ENCODE data around the gene FOXJ3. TPM values are rescaled to one million over a fixed set of nuclear protein-coding genes. Genes with fewer than 3 reads are reported as not detected.

FOXJ3 gene
- total and polyA plus RNA-seq, 5 donors: 15.0 to 50.5 (median 42.0) TPM

DNA sequence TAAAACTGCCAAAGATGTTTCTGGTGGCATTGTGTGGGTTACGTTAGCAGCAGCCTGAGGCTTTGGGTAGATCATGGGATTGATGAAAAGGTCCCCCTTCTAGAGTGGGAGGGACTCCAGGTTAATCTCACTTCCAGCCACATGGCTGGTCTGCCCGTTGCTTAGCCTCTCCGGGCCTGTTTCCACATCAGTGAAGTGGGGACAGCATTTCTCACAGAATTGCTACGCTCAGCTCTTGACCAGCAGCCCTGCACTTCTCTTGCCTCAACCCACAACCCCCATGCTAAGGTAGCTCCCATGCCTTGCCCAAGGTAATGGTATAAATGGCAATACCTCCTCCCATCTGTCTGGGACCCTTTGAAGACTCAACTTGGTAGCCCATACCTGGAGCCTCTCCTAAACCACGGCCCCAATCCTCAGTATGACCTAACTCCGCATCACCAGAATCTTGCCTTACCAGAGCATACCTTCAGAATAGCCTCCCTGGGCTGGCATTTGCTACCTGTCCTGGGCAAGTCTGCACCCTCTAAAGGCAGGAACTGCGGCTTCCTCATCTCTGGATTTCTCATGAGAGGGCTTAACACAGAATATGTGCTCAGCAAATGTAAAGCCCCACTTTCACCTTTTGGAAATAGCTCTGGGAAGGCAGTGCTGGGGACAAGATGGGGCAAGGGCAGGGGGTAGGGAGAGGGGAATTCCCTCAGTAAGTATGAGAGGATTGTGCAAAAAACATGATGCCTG is 159.6 kb downstream of the FOXJ3 start:
- H3K4me1 ChIP-seq (ENCODE audit: control insufficient read depth, insufficient read depth, low read length): peaks cover 22% of the 10 kb centered on the region

DNA sequence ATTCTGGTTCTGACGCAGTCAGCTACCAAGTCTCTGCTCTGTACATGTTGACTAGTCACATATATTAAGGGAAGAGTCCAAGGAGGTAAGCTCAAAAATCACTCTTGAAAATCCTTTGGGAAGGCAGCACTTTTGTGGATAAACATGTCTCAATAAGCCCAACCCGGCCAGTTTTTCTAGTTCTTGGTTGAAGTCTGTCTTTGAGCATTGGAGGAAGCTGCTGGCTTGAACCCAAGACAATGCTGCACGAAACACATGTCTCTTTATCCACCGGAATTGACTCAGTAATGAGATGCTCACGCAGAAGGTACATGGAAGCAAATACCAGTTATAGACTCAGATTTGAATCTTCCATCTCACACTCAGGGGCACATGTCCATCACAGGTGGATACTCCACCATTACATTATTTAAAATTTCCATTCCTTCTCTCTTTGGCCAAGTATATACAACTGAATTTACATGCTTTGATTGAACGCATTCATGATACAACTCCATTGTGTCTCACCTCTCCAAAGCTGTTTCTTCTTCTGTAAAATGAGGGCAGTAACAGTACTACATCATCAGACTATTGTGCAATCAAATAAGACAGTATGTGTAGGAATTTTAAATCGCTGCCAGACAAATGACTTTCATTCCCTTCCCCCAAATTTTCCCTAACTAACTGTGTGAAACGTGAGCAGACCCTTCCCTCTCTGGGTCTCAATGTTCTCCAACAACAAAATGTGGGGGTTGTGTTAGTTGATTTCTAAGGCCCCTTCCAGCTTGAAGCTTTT is 160.9 kb downstream of the FOXJ3 start:
- H3K27me3 ChIP-seq (ENCODE audit: control insufficient read depth, insufficient read depth): no peaks in the 10 kb centered on the region
- H3K9me3 ChIP-seq (ENCODE audit: control insufficient read depth, low read length): no peaks in the 10 kb centered on the region
- ATAC-seq: no peak
- no peak overlapping the region for H3K4me3 ChIP-seq (ENCODE audit: low read length)
- H3K4me1 ChIP-seq (ENCODE audit: control insufficient read depth, insufficient read depth, low read length): peaks cover 17% of the 10 kb centered on the region
- peak overlapping the region; percentile 21 for H3K27ac ChIP-seq (ENCODE audit: low read length)
- intact Hi-C loops (cut with DNase I): loop anchor here in 3 of 4 donors (10.0 kb wide), 2 partner anchors 161 to 599 kb away; partner anchors contain the start of gene FOXJ3 (in 2 of the 3)
- DNase-seq: no peak
- WGBS: 62% methylated on average over 8 of the region's 8 CpGs

More for the DNA sequence above, 159.6 kb downstream of the FOXJ3 start:
- no peak for DNase-seq
- WGBS: 89% methylated on average over 7 of the region's 7 CpGs
- no peak overlapping the region for H3K27ac ChIP-seq (ENCODE audit: low read length)
- H3K4me3 ChIP-seq (ENCODE audit: low read length): no peak overlapping the region
- no peaks in the 10 kb centered on the region for H3K27me3 ChIP-seq (ENCODE audit: control insufficient read depth, insufficient read depth)
- ATAC-seq: no peak
- no peaks in the 10 kb centered on the region for H3K9me3 ChIP-seq (ENCODE audit: control insufficient read depth, low read length)
- intact Hi-C loops (cut with DNase I): loop anchor here in 3 of 4 donors (10.0 kb wide), 2 partner anchors 159 to 601 kb away; partner anchors contain the start of gene FOXJ3 (in 2 of the 3)

DNA sequence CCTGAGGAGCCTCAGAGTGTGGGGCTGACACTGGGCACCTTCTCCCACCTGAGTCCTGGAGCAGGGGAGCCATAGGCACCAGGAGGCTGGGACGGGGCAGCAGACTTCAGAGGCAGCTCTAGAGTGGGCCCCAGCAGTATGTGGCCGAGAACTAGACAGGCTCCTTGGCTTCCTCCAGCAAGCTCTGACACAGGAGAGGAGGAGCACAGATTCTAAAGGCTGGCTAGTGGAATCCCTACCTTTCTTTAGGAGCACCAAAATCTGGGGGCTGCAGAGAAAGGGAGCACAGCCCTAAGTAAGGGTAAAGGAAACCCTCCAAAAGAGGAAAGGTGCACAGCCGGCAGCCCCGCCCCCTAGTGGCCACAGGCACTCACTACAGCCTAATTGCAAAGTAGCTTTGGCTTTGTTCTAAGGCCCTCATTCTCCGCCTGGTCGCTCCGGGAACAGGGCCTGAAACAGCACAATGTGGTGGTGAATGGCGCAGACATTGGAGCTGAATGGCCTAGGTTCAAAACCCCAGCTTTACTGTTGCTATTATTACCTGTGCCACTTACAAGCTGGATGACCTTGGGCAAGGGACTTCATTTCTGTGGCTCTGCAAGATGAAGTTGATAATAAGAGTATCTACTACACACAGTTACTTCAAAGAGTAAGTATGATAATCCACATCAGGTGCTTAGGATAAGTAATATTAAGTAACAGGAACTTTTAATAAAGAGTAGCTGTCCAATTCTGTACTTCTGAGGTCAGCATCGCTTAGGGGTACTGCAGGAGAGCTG is 161.7 kb downstream of the FOXJ3 start:
- H3K27ac ChIP-seq (ENCODE audit: low read length): peak overlapping the region; percentile 90
- 34% methylated on average over 9 of the region's 9 CpGs for WGBS
- intact Hi-C loops (cut with DNase I): loop anchor here in 3 of 4 donors (10.0 kb wide), 2 partner anchors 161 to 599 kb away; partner anchors contain the start of gene FOXJ3 (in 2 of the 3)
- H3K4me1 ChIP-seq (ENCODE audit: control insufficient read depth, insufficient read depth, low read length): peaks cover 17% of the 10 kb centered on the region
- H3K9me3 ChIP-seq (ENCODE audit: control insufficient read depth, low read length): no peaks in the 10 kb centered on the region
- peak; percentile 32 to 66 for ATAC-seq
- no peaks in the 10 kb centered on the region for H3K27me3 ChIP-seq (ENCODE audit: control insufficient read depth, insufficient read depth)
- H3K4me3 ChIP-seq (ENCODE audit: low read length): no peak overlapping the region
- DNase-seq: peak; percentile 59 to 82 (median 77)

DNA sequence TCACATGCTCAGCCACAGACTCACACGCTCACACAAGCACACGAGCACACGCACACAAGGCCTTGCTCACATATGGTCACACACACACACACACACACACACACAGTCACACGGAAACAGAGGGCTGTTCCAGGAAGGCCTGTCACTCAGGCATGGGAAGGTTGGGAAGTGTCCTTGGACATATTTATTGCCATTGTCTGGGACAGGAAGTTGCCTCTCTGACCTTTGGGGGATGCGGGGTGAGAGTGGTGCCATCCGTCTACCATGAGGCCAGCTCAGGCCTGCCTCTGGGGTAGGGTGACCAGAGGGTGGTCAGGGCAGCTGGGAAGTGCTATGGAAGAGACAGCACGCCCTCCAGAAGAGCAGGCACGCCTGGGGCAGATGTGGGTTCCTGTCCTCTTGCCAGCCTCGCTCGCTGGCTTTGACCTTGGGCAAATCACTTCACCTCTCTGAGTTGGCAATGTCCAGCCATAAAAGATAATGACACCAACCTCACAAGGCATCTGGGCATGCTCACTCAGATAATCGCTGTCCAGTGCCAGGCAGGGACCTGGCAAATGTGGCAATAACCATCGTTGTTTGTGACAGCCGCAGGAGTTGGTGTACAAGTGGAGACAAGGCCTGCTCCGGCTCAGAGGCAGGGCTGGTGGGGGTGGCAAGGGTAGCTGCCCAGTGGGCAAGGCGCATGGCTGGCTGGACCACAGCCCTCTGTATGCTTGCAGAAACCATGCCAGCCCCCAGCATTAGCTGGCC is 162.5 kb downstream of the FOXJ3 start:
- ATAC-seq (peak; percentile 45 to 58), DNase-seq (peak in 2 of 3 donors; percentile 71 to 72)
- 45% methylated on average over 15 of the region's 15 CpGs for WGBS
- intact Hi-C loops (cut with DNase I): loop anchor here in 3 of 4 donors (10.0 kb wide), 2 partner anchors 162 to 598 kb away; partner anchors contain the start of gene FOXJ3 (in 2 of the 3)
- H3K4me3 ChIP-seq (ENCODE audit: low read length): no peak overlapping the region
- H3K9me3 ChIP-seq (ENCODE audit: control insufficient read depth, low read length): no peaks in the 10 kb centered on the region
- peaks cover 17% of the 10 kb centered on the region for H3K4me1 ChIP-seq (ENCODE audit: control insufficient read depth, insufficient read depth, low read length)
- peak overlapping the region; percentile 90 for H3K27ac ChIP-seq (ENCODE audit: low read length)
- H3K27me3 ChIP-seq (ENCODE audit: control insufficient read depth, insufficient read depth): no peaks in the 10 kb centered on the region

DNA sequence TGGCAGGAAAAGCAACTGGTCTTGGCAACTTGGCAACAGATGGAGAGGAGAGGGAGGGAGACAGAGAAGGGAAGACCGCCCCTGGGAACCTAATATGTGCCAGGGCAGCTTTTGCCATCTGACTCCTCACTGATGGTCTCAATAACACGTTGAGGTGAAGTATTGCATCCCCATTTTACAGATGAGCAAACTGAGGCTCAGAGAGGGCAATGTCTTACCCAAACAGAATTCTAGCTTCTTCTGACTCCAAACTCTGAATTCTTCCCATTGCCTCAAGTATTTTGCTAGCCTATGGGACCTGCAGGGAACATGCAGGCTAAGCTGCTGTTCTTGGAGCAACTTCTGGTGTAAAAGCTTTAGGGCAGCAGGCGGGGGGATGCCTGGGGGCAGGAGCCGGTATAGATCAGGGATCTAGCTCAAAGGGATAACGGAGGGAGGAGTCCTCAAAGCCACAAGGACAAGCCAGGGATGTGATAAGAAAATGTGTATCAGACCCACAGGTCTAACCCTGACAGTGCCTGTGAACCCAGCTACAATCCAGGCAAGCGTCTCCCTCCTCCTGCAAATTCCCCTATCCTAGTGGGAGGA is 163.3 kb downstream of the FOXJ3 start:
- ATAC-seq (no peak), DNase-seq (no peak)
- 69% methylated on average over 6 of the region's 6 CpGs for WGBS
- H3K9me3 ChIP-seq (ENCODE audit: control insufficient read depth, low read length): no peaks in the 10 kb centered on the region
- H3K4me3 ChIP-seq (ENCODE audit: low read length): no peak overlapping the region
- intact Hi-C loops (cut with DNase I): loop anchor here in 3 of 4 donors (10.0 kb wide), 2 partner anchors 163 to 597 kb away; partner anchors contain the start of gene FOXJ3 (in 2 of the 3)
- peak overlapping the region; percentile 90 for H3K27ac ChIP-seq (ENCODE audit: low read length)
- no peaks in the 10 kb centered on the region for H3K27me3 ChIP-seq (ENCODE audit: control insufficient read depth, insufficient read depth)
- H3K4me1 ChIP-seq (ENCODE audit: control insufficient read depth, insufficient read depth, low read length): peaks cover 17% of the 10 kb centered on the region

DNA sequence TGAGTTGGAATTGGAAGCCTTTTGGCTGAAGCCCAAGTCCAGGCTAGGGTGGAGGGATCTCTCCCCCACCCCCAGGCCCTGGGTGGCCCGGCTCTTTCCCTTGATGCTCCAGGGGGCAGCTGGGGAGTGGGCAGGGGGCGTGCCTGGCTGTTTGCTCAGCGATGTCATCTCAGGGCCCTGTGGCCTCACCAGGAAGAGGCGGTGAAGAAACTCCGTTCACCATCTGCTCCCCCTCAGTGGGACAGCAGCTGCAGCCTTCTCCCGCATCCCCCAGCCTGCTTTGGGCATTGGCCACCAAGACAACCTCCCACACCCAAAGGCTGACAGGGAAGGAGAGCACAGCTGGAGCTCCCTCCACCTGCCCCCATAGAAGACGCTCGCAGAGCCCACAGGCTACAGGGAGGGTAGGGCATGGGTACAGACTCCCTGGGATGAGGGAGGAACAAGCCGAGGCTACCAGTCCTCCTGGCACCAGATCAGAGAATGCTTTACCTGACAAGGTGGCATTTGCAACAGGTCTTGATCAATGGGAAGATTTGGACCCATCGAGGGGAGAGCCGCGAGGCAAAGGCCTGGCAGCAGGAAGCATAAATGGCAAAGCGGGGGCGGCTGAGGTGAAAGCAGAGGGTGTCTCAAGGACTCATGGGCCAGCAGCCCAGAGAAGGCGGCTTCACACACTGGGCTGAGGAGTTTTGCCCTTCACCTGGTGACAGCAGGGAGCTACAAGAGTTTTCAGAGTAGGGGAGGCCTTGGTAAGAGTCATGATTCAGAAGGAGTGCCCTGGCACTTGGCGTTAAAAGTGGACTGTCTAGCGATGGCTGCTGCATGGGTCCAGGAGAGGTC is 164.0 kb downstream of the FOXJ3 start:
- ATAC-seq (no peak), DNase-seq (no peak)
- Histone ChIP-seq H3K4me1 (ENCODE audit: control insufficient read depth, insufficient read depth, low read length) (peaks cover 19% of the 10 kb centered on the region), H3K4me3 (ENCODE audit: low read length) (no peak overlapping the region), H3K27me3 (ENCODE audit: control insufficient read depth, insufficient read depth) (no peaks in the 10 kb centered on the region), H3K9me3 (ENCODE audit: control insufficient read depth, low read length) (no peaks in the 10 kb centered on the region), H3K27ac (ENCODE audit: low read length) (no peak overlapping the region)
- intact Hi-C loops (cut with DNase I): loop anchor here in 3 of 4 donors (10.0 kb wide), 2 partner anchors 164 to 596 kb away; partner anchors contain the start of gene FOXJ3 (in 2 of the 3)
- WGBS: 73% methylated on average over 17 of the region's 17 CpGs

DNA sequence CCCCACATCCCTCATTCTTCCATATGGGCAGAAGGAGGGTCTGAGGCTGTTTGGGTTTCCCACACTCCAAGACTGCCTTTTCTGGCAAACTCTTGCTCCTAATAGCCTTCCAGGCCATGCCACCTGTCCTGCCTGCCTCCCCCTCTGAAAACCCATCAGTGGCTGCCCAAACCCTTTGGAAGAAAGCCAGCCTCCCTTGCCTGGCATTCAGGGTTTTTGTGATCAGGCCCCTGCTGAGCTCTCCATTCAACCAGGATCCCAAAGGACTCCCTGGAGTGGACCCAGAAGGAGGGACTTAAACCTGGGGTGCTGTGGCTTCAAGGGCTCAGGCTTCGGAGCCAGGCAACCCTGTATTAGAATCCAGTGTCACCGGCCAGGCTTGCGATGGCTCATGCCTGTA is 166.3 kb downstream of the FOXJ3 start:
- Histone ChIP-seq H3K27me3 (ENCODE audit: control insufficient read depth, insufficient read depth) (no peaks in the 10 kb centered on the region), H3K4me1 (ENCODE audit: control insufficient read depth, insufficient read depth, low read length) (peaks cover 26% of the 10 kb centered on the region), H3K27ac (ENCODE audit: low read length) (no peak overlapping the region), H3K9me3 (ENCODE audit: control insufficient read depth, low read length) (no peaks in the 10 kb centered on the region), H3K4me3 (ENCODE audit: low read length) (no peak overlapping the region)
- DNase-seq (no peak), ATAC-seq (no peak)
- WGBS: 97% methylated on average over 3 of the region's 3 CpGs
- intact Hi-C loops (cut with DNase I): no loop called here

DNA sequence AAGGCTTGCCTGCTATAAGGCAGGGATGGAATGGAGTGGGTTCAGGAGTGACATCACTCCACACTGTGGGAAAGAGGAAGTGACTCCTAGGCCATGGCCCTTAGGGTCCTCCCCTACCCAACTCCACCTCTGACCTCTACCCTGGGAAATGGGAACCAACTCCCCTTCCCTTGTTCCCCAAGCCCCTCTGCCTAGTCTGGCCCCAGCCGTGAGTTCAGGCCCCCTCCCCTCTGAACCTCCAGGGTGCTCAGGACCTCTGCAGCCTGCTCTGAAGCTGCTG is 166.7 kb downstream of the FOXJ3 start:
- 53% methylated on average over 1 of the region's 1 CpG for WGBS
- H3K9me3 ChIP-seq (ENCODE audit: control insufficient read depth, low read length): no peaks in the 10 kb centered on the region
- ATAC-seq (no peak), DNase-seq (no peak)
- intact Hi-C loops (cut with DNase I): no loop called here
- peaks cover 26% of the 10 kb centered on the region for H3K4me1 ChIP-seq (ENCODE audit: control insufficient read depth, insufficient read depth, low read length)
- H3K27ac ChIP-seq (ENCODE audit: low read length): no peak overlapping the region
- H3K27me3 ChIP-seq (ENCODE audit: control insufficient read depth, insufficient read depth): no peaks in the 10 kb centered on the region
- H3K4me3 ChIP-seq (ENCODE audit: low read length): no peak overlapping the region

DNA sequence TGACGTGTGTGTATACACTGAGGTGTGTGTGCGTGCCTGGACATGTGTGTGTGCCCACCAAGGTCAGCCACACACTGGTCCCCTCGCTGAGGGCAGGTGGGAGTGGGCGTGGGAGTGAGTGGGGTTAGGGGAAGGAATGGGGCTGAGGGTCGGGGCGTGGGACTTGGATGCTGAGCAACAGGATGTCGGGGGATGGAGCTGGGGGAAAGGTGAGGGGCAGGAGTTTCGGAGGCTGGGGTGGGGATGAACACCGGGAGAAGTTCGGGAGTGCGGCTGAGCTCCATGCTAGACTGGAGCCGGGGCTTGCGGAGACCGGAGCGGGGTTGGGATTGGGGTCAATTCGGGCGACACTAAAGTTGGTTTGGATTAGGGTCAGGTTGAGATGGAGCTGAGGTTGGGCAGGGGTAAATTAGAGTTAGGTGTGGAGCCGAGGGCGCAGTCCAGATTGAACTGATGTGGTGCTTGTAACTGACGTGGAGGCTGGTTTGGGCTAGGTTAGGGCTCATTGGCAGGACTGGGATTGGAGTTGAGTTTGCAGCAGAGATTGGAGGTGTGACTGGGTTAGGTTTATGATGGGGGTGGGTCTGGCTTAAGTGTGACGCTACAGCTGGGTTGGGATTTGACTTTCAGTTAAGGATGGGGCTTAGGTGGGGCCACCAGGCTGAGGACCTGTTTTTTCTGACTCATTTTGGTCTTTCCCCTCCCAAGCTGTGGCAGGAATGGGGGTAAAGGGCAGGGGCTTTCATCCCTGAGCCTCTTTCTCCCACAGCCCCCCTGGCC is 167.2 kb downstream of the FOXJ3 start:
- Histone ChIP-seq H3K4me1 (ENCODE audit: control insufficient read depth, insufficient read depth, low read length) (peaks cover 23% of the 10 kb centered on the region), H3K9me3 (ENCODE audit: control insufficient read depth, low read length) (no peaks in the 10 kb centered on the region), H3K27ac (ENCODE audit: low read length) (no peak overlapping the region), H3K27me3 (ENCODE audit: control insufficient read depth, insufficient read depth) (no peaks in the 10 kb centered on the region), H3K4me3 (ENCODE audit: low read length) (no peak overlapping the region)
- DNase-seq: no peak
- 84% methylated on average over 21 of the region's 21 CpGs for WGBS
- no peak for ATAC-seq
- intact Hi-C loops (cut with DNase I): no loop called here
